ENCODE data around the gene DGKQ.

DNA sequence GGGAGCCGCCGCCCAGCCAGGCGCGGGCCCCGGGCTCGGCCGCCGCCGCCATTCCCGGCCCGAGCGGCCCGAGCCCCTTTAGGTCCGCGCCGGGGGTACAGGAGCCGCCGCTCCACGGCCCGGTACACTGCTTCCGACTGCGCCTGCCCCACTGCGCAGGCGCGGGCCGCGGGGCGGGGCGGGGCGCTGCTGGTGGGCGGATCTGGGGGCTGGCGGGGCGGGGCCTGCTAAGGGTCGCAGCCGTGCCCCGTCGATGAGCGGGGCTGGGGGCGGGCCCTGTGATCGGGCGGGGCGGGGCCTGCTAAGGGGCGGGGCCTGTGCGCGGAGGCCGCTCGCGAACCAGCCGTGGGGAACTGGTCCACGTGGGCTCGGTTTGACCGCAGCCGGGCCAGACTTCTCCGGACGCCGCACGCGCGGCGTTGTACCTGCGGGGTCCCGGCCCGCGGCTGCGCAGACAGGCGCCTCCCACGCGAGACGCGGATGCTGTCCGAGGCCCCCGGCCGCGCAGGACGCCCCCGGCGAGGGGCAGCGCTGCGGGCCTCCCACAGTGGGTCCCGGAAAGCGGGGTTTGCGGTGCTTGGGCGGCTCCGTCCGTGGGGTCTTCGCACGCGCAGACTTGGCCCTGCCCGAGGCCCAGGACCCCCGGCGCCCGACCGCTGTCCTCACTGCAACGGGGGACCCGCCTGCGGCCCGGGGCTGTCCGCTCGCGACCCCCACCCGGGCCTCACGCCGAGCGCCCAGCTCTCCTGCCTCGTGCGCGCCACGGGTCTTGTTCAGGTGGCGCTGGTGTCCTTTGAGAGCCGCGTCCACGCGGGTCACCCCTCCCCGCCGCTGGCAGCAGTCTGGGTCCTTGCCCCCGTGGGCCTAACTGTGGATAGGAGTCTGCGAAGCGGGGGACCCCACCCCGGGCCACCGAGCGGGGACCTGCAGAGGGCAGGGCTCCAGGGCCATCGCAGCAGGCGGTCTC lies at the start of gene DGKQ:
- TF ChIP-seq, protein P1, sequence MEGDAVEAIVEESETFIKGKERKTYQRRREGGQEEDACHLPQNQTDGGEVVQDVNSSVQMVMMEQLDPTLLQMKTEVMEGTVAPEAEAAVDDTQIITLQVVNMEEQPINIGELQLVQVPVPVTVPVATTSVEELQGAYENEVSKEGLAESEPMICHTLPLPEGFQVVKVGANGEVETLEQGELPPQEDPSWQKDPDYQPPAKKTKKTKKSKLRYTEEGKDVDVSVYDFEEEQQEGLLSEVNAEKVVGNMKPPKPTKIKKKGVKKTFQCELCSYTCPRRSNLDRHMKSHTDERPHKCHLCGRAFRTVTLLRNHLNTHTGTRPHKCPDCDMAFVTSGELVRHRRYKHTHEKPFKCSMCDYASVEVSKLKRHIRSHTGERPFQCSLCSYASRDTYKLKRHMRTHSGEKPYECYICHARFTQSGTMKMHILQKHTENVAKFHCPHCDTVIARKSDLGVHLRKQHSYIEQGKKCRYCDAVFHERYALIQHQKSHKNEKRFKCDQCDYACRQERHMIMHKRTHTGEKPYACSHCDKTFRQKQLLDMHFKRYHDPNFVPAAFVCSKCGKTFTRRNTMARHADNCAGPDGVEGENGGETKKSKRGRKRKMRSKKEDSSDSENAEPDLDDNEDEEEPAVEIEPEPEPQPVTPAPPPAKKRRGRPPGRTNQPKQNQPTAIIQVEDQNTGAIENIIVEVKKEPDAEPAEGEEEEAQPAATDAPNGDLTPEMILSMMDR (IDR thresholded peaks at IDR 0.05; ENCODE audit: insufficient read depth, low read length, poor library complexity, severe bottlenecking) = no peak
- no peak for TF ChIP-seq EZH2phosphoT487 (conservative IDR thresholded peaks at IDR 0.05; ENCODE audit: low read length)

Measured in SU-DHL-6 (cell line).